ENCODE results near the gene TAGLN3. TPM values are rescaled to one million over a fixed set of nuclear protein-coding genes. Genes with fewer than 3 reads are reported as not detected.
A peak's percentile ranks its signal among the peaks of the same experiment; 100 is the strongest.

Gene TAGLN3
- total RNA-seq, 1 experiment from 2014 or later, result not detected

DNA sequence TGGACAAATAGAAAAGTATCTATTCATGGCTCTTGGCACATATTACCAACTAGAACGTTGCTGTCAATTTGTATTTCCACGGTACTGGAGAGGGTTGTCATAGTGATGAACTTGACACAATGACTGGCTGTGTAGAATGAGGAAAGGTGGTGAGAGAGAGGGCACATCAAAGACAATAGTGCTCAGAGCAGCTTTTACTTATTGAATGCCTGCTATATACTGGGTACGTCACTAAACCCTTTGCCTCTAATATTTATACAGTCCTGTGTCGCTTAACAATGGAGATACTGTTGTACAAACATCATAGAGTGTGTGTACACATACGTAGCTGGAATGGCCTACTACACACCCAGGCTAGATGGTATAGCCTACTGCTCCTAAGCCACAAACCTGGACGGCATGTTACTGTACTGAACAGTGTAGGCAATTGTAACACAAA is 44.1 kb downstream of the TAGLN3 start:
- H3K27me3 ChIP-seq (ENCODE audit: control insufficient read depth, insufficient read depth, low read length), result peaks cover 16% of the 10 kb centered on the region
- H3K4me3 ChIP-seq (ENCODE audit: low read depth in 2 of 2, low read length in 2 of 2), result no peak overlapping the region
- intact Hi-C loops (cut with micrococcal nuclease; ENCODE audit: unreplicated experiment), result loop anchor here (2.0 kb wide), 1 partner anchor 54 kb away; no protein-coding TSS in a partner anchor
- TF ChIP-seq POLR2AphosphoS5 (IDR thresholded peaks at IDR 0.05; ENCODE audit: low read depth, low read length) (no peak), SIN3A (IDR thresholded peaks at IDR 0.05; ENCODE audit: borderline replicate concordance, insufficient read depth, low read depth, low read length) (no peak), TCF7L2 (IDR thresholded peaks at IDR 0.05; ENCODE audit: low read depth, low read length) (no peak)
- TF ChIP-seq, protein P1, sequence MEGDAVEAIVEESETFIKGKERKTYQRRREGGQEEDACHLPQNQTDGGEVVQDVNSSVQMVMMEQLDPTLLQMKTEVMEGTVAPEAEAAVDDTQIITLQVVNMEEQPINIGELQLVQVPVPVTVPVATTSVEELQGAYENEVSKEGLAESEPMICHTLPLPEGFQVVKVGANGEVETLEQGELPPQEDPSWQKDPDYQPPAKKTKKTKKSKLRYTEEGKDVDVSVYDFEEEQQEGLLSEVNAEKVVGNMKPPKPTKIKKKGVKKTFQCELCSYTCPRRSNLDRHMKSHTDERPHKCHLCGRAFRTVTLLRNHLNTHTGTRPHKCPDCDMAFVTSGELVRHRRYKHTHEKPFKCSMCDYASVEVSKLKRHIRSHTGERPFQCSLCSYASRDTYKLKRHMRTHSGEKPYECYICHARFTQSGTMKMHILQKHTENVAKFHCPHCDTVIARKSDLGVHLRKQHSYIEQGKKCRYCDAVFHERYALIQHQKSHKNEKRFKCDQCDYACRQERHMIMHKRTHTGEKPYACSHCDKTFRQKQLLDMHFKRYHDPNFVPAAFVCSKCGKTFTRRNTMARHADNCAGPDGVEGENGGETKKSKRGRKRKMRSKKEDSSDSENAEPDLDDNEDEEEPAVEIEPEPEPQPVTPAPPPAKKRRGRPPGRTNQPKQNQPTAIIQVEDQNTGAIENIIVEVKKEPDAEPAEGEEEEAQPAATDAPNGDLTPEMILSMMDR (IDR thresholded peaks at IDR 0.05), result no peak
- TF ChIP-seq, protein P2, sequence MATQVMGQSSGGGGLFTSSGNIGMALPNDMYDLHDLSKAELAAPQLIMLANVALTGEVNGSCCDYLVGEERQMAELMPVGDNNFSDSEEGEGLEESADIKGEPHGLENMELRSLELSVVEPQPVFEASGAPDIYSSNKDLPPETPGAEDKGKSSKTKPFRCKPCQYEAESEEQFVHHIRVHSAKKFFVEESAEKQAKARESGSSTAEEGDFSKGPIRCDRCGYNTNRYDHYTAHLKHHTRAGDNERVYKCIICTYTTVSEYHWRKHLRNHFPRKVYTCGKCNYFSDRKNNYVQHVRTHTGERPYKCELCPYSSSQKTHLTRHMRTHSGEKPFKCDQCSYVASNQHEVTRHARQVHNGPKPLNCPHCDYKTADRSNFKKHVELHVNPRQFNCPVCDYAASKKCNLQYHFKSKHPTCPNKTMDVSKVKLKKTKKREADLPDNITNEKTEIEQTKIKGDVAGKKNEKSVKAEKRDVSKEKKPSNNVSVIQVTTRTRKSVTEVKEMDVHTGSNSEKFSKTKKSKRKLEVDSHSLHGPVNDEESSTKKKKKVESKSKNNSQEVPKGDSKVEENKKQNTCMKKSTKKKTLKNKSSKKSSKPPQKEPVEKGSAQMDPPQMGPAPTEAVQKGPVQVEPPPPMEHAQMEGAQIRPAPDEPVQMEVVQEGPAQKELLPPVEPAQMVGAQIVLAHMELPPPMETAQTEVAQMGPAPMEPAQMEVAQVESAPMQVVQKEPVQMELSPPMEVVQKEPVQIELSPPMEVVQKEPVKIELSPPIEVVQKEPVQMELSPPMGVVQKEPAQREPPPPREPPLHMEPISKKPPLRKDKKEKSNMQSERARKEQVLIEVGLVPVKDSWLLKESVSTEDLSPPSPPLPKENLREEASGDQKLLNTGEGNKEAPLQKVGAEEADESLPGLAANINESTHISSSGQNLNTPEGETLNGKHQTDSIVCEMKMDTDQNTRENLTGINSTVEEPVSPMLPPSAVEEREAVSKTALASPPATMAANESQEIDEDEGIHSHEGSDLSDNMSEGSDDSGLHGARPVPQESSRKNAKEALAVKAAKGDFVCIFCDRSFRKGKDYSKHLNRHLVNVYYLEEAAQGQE (IDR thresholded peaks at IDR 0.05; ENCODE audit: insufficient read depth in 1 of 2, low read depth in 2 of 2, low read length in 1 of 2), result no peak
- ChIA-PET POLR2A (no interaction called here), CTCF (interaction anchor here (0.6 to 1.0 kb wide), 4 partner anchors 29 to 64 kb away, joined by 3 to 11 read pairs (median 4); partner anchors contain the start of gene ABHD10)
- in situ Hi-C loops (cut with HindIII; ENCODE audit: low pct_unique_long_range_greater_than_20kb, low sequenced_read_pairs), result no loop called here
- no peak overlapping the region for H3K27ac ChIP-seq (ENCODE audit: low read length)
- DNase-seq (ENCODE audit: low read depth, low spot score) (no peak), ATAC-seq (peak; percentile 54)
- no peaks in the 10 kb centered on the region for H3K36me3 ChIP-seq (ENCODE audit: control insufficient read depth, insufficient read depth, low read length)
- no peaks in the 10 kb centered on the region for H3K9me3 ChIP-seq (ENCODE audit: control insufficient read depth, insufficient read depth, low read depth, low read length)
- peaks cover 5% of the 10 kb centered on the region; the same call in 1 of the 2 replicates for H3K4me1 ChIP-seq (ENCODE audit: control insufficient read depth, insufficient read depth, low read length)
- no TSS peak for BruUV-seq (replicated peaks)

DNA sequence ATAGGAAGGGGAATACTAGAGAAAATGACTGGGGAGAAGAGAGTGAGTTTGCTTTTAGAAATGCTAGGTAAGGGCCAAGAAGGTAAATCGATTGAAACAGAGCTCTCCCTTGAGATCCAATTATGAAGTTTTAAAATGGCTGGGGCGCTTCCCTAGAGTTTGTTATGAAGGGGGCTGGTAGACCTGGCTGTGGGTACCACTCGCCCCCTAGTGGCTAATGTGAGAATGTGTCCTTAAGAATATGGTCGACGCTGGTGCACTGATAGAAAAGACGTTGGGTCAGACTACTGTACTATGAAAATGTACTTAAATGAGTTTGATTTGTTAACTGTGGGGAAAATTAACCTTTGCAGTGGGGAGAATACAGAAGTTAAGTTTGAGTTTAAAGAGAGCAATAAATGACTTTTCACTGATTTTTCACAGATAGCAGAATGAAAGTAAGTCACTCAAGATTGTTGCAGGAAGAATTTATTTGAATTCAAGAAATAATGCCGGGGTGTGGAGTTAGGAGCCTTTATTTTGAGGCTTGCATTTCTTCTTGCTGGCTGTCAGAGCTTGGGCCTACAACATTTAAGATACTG is 45.0 kb downstream of the TAGLN3 start:
- Histone ChIP-seq H3K27me3 (ENCODE audit: control insufficient read depth, insufficient read depth, low read length) (peaks cover 16% of the 10 kb centered on the region), H3K27ac (ENCODE audit: low read length) (no peak overlapping the region), H3K4me1 (ENCODE audit: control insufficient read depth, insufficient read depth, low read length) (peaks cover 5% of the 10 kb centered on the region; the same call in 1 of the 2 replicates), H3K36me3 (ENCODE audit: control insufficient read depth, insufficient read depth, low read length) (no peaks in the 10 kb centered on the region), H3K4me3 (ENCODE audit: low read depth in 2 of 2, low read length in 2 of 2) (no peak overlapping the region), H3K9me3 (ENCODE audit: control insufficient read depth, insufficient read depth, low read depth, low read length) (no peaks in the 10 kb centered on the region)
- in situ Hi-C loops (cut with HindIII; ENCODE audit: low pct_unique_long_range_greater_than_20kb, low sequenced_read_pairs), result no loop called here
- TF ChIP-seq, protein P1 (IDR thresholded peaks at IDR 0.05), result peak; percentile 97
- TF ChIP-seq, protein P2 (IDR thresholded peaks at IDR 0.05; ENCODE audit: insufficient read depth in 1 of 2, low read depth in 2 of 2, low read length in 1 of 2), result no peak
- intact Hi-C loops (cut with micrococcal nuclease; ENCODE audit: unreplicated experiment), result loop anchor here (2.0 kb wide), 1 partner anchor 55 kb away; no protein-coding TSS in a partner anchor
- ChIA-PET POLR2A (no interaction called here), CTCF (interaction anchor here (0.6 to 1.0 kb wide), 4 partner anchors 30 to 65 kb away, joined by 3 to 11 read pairs (median 4); partner anchors contain the start of gene ABHD10)
- no TSS peak for BruUV-seq (replicated peaks)
- ATAC-seq (peak; percentile 98), DNase-seq (ENCODE audit: low read depth, low spot score) (peak; percentile 51)
